Breast epithelium (tissue), 3 donors: Measurements from ENCODE around the gene DYDC2.

Experiments
- CTCF ChIP-seq, 3 donors: fragments of 450-650 bp; IDR thresholded peaks; one replicate each; pipeline ENCODE4 v1.5.1; 2016 to 2017; ENCODE audit warnings: antibody characterized with exemption in 3 of 3, mild to moderate bottlenecking in 3 of 3, moderate library complexity in 3 of 3
- POLR2A ChIP-seq: fragments of 450-650 bp; IDR thresholded peaks from one replicate; pipeline ENCODE4 v1.6.1; 2016; ENCODE audit warnings: antibody characterized with exemption, mild to moderate bottlenecking, moderate library complexity

- TF ChIP-seq CTCF (IDR thresholded peaks at IDR 0.05) (no peak), POLR2A (no peak)
Measured at GRCh38 chr10:80365510-80365909, 8.9 kb downstream of the DYDC2 start.
